ENCODE measurements around the gene BFAR.

GRCh38 chr16:14681115-14681514 lies 48.4 kb downstream of the BFAR start:
- no peak for TF ChIP-seq CTCF (optimal IDR thresholded peaks at IDR 0.05 in 1 of 3, IDR thresholded peaks at IDR 0.05 in 1 of 3, conservative IDR thresholded peaks at IDR 0.05 in 1 of 3; ENCODE audit: extremely low read depth in 1 of 3, insufficient read depth in 2 of 3, low read length in 3 of 3)
- TF ChIP-seq EZH2 (IDR thresholded peaks at IDR 0.05; ENCODE audit: low read length) = no peak
